ENCODE measurements around the gene HAO1.

Gene HAO1

DNA sequence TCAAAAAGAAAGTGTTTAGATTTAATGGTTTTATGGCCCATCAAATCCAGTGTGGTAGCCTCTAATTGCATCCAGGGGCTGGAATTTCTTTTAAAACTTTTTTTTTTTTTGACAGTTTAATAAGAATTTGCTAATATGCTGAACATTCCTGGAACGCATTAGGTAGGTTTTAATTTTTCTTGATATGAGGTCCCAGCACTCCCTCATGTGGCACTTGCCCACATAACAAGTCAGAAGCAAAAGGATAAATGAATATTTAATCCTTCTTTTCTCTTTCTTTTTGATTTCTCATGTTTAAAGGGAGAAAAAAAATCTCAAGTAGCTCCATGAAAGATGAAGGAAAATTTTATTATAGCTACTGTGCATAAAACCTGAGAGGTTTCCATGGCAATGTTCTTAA lies 13.5 kb downstream of the HAO1 start:
- Histone ChIP-seq H3K9me3 (ENCODE audit: insufficient read depth, low read depth, low read length) (no peaks in the 10 kb centered on the region), H3K27me3 (ENCODE audit: insufficient read depth, low read length, poor library complexity, severe bottlenecking) (no peaks in the 10 kb centered on the region), H3K9me2 (replicated peaks; ENCODE audit: low read depth, low read length) (no peaks in the 10 kb centered on the region), H2AFZ (ENCODE audit: low read length) (peak overlapping the region; percentile 67), H3K4me1 (ENCODE audit: insufficient read depth, low read length, poor library complexity, severe bottlenecking) (no peaks in the 10 kb centered on the region), H3K4me3 (ENCODE audit: low read length, poor library complexity, severe bottlenecking) (no peak overlapping the region), H3K9ac (ENCODE audit: low read depth, low read length, poor library complexity, severe bottlenecking) (no peak overlapping the region), H3K79me2 (ENCODE audit: insufficient read depth, low read length) (no peaks in the 10 kb centered on the region), H3K36me3 (ENCODE audit: insufficient read depth, low read length) (no peaks in the 10 kb centered on the region), H4K20me1 (ENCODE audit: insufficient read depth, low read length, poor library complexity, severe bottlenecking) (no peaks in the 10 kb centered on the region), H3K4me2 (ENCODE audit: low read depth, low read length, poor library complexity, severe bottlenecking) (no peak overlapping the region), H3F3A (ENCODE audit: low read depth) (no peaks in the 10 kb centered on the region)
- TF ChIP-seq, protein P1, sequence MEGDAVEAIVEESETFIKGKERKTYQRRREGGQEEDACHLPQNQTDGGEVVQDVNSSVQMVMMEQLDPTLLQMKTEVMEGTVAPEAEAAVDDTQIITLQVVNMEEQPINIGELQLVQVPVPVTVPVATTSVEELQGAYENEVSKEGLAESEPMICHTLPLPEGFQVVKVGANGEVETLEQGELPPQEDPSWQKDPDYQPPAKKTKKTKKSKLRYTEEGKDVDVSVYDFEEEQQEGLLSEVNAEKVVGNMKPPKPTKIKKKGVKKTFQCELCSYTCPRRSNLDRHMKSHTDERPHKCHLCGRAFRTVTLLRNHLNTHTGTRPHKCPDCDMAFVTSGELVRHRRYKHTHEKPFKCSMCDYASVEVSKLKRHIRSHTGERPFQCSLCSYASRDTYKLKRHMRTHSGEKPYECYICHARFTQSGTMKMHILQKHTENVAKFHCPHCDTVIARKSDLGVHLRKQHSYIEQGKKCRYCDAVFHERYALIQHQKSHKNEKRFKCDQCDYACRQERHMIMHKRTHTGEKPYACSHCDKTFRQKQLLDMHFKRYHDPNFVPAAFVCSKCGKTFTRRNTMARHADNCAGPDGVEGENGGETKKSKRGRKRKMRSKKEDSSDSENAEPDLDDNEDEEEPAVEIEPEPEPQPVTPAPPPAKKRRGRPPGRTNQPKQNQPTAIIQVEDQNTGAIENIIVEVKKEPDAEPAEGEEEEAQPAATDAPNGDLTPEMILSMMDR (conservative IDR thresholded peaks at IDR 0.05; ENCODE audit: low read length): peak; percentile 78
- TF ChIP-seq EZH2phosphoT487 (IDR thresholded peaks at IDR 0.05; ENCODE audit: borderline replicate concordance): no peak

DNA sequence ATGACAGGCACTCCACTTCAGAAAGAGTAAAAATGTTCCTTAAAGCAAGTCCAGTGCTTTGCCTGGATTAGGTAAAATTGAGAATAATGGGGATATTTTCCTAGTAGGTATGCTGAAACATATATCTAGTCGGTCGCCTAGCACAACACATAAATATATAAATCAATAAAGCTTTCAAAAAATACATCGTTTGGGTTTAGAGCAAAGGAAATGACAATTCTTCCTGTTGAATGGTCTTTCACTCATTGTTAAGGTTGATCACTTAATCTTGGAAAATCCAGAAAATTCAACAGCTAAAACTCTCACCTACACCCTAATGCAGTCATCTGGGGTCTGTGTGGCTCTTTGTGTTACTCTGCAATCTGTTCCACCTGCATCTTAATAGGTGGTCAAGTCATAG lies 13.9 kb downstream of the HAO1 start:
- peak overlapping the region; percentile 67 for H2AFZ ChIP-seq (ENCODE audit: low read length)

DNA sequence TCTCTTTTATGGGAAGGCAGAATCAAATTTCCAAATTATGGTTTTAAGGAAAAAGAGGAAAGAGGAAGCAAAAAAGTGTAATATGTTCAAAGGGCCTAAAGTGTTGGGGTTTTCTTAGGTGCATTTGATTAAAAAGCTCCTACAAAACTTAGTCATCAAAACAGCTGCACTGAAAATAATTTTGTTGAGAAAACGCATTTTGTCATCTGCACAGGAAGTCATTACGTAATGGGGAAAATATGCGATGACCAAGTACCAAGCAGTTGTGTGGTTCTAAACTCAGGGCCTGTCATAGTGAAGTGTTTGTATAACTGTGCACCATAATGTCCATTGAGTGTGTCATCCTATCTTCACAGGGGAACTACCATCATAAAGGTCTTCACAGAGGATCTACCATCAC lies 15.6 kb downstream of the HAO1 start:
- no peak overlapping the region for H3K4me2 ChIP-seq (ENCODE audit: low read depth, low read length, poor library complexity, severe bottlenecking)
- peaks cover 5% of the 10 kb centered on the region; the same call in 1 of the 2 replicates for H3K9me3 ChIP-seq (ENCODE audit: insufficient read depth, low read depth, low read length)
- H2AFZ ChIP-seq (ENCODE audit: low read length): no peak overlapping the region
- no peaks in the 10 kb centered on the region for H3K9me2 ChIP-seq (replicated peaks; ENCODE audit: low read depth, low read length)
- H3K4me1 ChIP-seq (ENCODE audit: insufficient read depth, low read length, poor library complexity, severe bottlenecking): no peaks in the 10 kb centered on the region
- H3K27me3 ChIP-seq (ENCODE audit: insufficient read depth, low read length, poor library complexity, severe bottlenecking): no peaks in the 10 kb centered on the region
- no peaks in the 10 kb centered on the region for H3F3A ChIP-seq (ENCODE audit: low read depth)
- H3K79me2 ChIP-seq (ENCODE audit: insufficient read depth, low read length): no peaks in the 10 kb centered on the region
- no peaks in the 10 kb centered on the region for H3K36me3 ChIP-seq (ENCODE audit: insufficient read depth, low read length)
- no peak overlapping the region for H3K9ac ChIP-seq (ENCODE audit: low read depth, low read length, poor library complexity, severe bottlenecking)
- H3K4me3 ChIP-seq (ENCODE audit: low read length, poor library complexity, severe bottlenecking): no peak overlapping the region
- TF ChIP-seq, protein P1 (conservative IDR thresholded peaks at IDR 0.05; ENCODE audit: low read length): no peak
- no peak for TF ChIP-seq EZH2phosphoT487 (IDR thresholded peaks at IDR 0.05; ENCODE audit: borderline replicate concordance)
- H4K20me1 ChIP-seq (ENCODE audit: insufficient read depth, low read length, poor library complexity, severe bottlenecking): no peaks in the 10 kb centered on the region

More for the DNA sequence above, 13.9 kb downstream of the HAO1 start:
- Histone ChIP-seq H3K36me3 (ENCODE audit: insufficient read depth, low read length) (no peaks in the 10 kb centered on the region), H3K27me3 (ENCODE audit: insufficient read depth, low read length, poor library complexity, severe bottlenecking) (no peaks in the 10 kb centered on the region), H3K79me2 (ENCODE audit: insufficient read depth, low read length) (no peaks in the 10 kb centered on the region), H3F3A (ENCODE audit: low read depth) (no peaks in the 10 kb centered on the region), H4K20me1 (ENCODE audit: insufficient read depth, low read length, poor library complexity, severe bottlenecking) (no peaks in the 10 kb centered on the region), H3K9me2 (replicated peaks; ENCODE audit: low read depth, low read length) (no peaks in the 10 kb centered on the region), H3K9ac (ENCODE audit: low read depth, low read length, poor library complexity, severe bottlenecking) (no peak overlapping the region), H3K4me2 (ENCODE audit: low read depth, low read length, poor library complexity, severe bottlenecking) (no peak overlapping the region), H3K9me3 (ENCODE audit: insufficient read depth, low read depth, low read length) (peaks cover 4% of the 10 kb centered on the region; the same call in 1 of the 2 replicates), H3K4me3 (ENCODE audit: low read length, poor library complexity, severe bottlenecking) (no peak overlapping the region), H3K4me1 (ENCODE audit: insufficient read depth, low read length, poor library complexity, severe bottlenecking) (no peaks in the 10 kb centered on the region)
- TF ChIP-seq, protein P1 (conservative IDR thresholded peaks at IDR 0.05; ENCODE audit: low read length): no peak
- no peak for TF ChIP-seq EZH2phosphoT487 (IDR thresholded peaks at IDR 0.05; ENCODE audit: borderline replicate concordance)

Measured in Loucy (cell line).